HG03139 (cell line): ENCODE data around the gene GFOD2.

Source experiments
- ATAC-seq: cut with Tn5 transposase; IDR thresholded peaks from one replicate; pipeline ENCODE4 v1.9.1; 2021; ENCODE audit not compliant: unreplicated experiment

Gene GFOD2

GRCh38 chr16:67647681-67648080 is 71.4 kb downstream of the GFOD2 start:
- no peak for ATAC-seq

- ATAC-seq = no peak
Observed at GRCh38 chr16:67647111-67647651, 71.9 kb downstream of the GFOD2 start.

GRCh38 chr16:67645397-67646121 is 73.6 kb downstream of the GFOD2 start:
- no peak for ATAC-seq

- ATAC-seq = no peak
Observed at GRCh38 chr16:67644038-67644437, 75.1 kb downstream of the GFOD2 start.

- ATAC-seq = no peak
Observed at GRCh38 chr16:67641779-67642708, 77.1 kb downstream of the GFOD2 start.

- no peak for ATAC-seq
Observed at GRCh38 chr16:67637625-67638024, 81.5 kb downstream of the GFOD2 start.

- ATAC-seq = no peak
Observed at GRCh38 chr16:67636713-67637112, 82.4 kb downstream of the GFOD2 start.

- ATAC-seq = no peak
Observed at GRCh38 chr16:67632415-67633172, 86.5 kb downstream of the GFOD2 start.

GRCh38 chr16:67628216-67628615 is 90.9 kb downstream of the GFOD2 start:
- ATAC-seq = no peak
